HG03520 (cell line): ENCODE measurements around the gene OSBPL3.
"Not testable (repeated sequence)": the region's sequence is repeated elsewhere in the genome, so short reads cannot be mapped to it uniquely, and the experiment has no call there.

ENCODE experiments used
- ATAC-seq: cut with Tn5 transposase; IDR thresholded peaks from one replicate; pipeline ENCODE4 v1.9.1; 2021; ENCODE audit warnings: mild to moderate bottlenecking, moderate library complexity; ENCODE audit not compliant: unreplicated experiment

The OSBPL3 gene

GRCh38 chr7:24979863-24980533, at the start of gene OSBPL3:
TSS of gene OSBPL3 (minus strand) at chr7:24980178. CDS start at chr7:24892472, 87,706 bp downstream.
- ATAC-seq: peak; percentile 64

- no peak for ATAC-seq
These were observed 49.1 kb upstream of the OSBPL3 start for GRCh38 chr7:25029075-25029474.

GRCh38 chr7:25028370-25029021, 48.5 kb upstream of the OSBPL3 start:
- no peak for ATAC-seq

- no peak for ATAC-seq
These were observed 46.2 kb upstream of the OSBPL3 start for GRCh38 chr7:25026156-25026555.

GRCh38 chr7:25025218-25025671, 45.3 kb upstream of the OSBPL3 start:
- no peak for ATAC-seq

GRCh38 chr7:25024066-25024465, 44.1 kb upstream of the OSBPL3 start:
- no peak for ATAC-seq

- not testable (repeated sequence) for ATAC-seq
These were observed 37.7 kb upstream of the OSBPL3 start for GRCh38 chr7:25017671-25018070.

GRCh38 chr7:25014756-25015155, 34.8 kb upstream of the OSBPL3 start:
- no peak for ATAC-seq

GRCh38 chr7:25012710-25013109, 32.7 kb upstream of the OSBPL3 start:
- ATAC-seq: not testable (repeated sequence)

GRCh38 chr7:25012254-25012653, 32.3 kb upstream of the OSBPL3 start:
- no peak for ATAC-seq

- no peak for ATAC-seq
These were observed 29.3 kb upstream of the OSBPL3 start for GRCh38 chr7:25009257-25009656.

- no peak for ATAC-seq
These were observed 27.7 kb upstream of the OSBPL3 start for GRCh38 chr7:25007668-25008067.

GRCh38 chr7:25006276-25006675, 26.3 kb upstream of the OSBPL3 start:
- ATAC-seq: no peak

- ATAC-seq: no peak
These were observed 25.7 kb upstream of the OSBPL3 start for GRCh38 chr7:25005658-25006057.

- ATAC-seq: no peak
These were observed 22.8 kb upstream of the OSBPL3 start for GRCh38 chr7:25002786-25003185.

- ATAC-seq: no peak
These were observed 15.5 kb upstream of the OSBPL3 start for GRCh38 chr7:24995466-24995865.

- no peak for ATAC-seq
These were observed 12.3 kb upstream of the OSBPL3 start for GRCh38 chr7:24992314-24992713.

GRCh38 chr7:24991353-24991752, 11.4 kb upstream of the OSBPL3 start:
- ATAC-seq: no peak

- no peak for ATAC-seq
These were observed 7.4 kb upstream of the OSBPL3 start for GRCh38 chr7:24987331-24987842.

GRCh38 chr7:24982917-24983316, 2.9 kb upstream of the OSBPL3 start:
- ATAC-seq: no peak

- no peak for ATAC-seq
These were observed 1.4 kb upstream of the OSBPL3 start for GRCh38 chr7:24981171-24981951.
